ENCODE measurements around the gene RNF8.

- no peak for TF ChIP-seq CTCF (IDR thresholded peaks at IDR 0.05 in 8 of 11, conservative IDR thresholded peaks at IDR 0.05 in 3 of 11)
- no peak for TF ChIP-seq POLR2A (IDR thresholded peaks at IDR 0.05)
Measured at GRCh38 chr6:37373822-37374471, 20.2 kb downstream of the RNF8 start.
